ENCODE data around the gene BDKRB1.

BDKRB1 gene

DNA sequence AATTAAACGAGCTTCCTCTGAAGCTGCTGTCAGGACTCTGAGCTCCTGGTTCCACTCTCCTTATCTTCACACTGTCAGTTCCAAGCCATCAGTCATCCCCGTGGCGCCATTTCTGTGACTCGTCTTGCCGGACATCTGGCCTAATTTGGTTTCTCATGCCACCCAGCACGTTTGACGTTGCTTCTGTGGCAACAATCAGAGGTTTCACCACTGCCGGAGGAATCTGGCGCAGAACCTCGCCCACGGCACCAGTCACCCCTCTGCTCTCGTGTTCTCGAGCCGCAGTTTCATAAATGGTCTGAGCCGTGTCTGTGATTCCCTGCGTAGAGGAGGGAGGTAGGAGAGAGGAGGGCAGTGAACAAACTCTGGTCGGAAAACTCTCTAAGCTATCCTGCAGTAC, 29.7 kb downstream of the BDKRB1 start:
- TF ChIP-seq, protein P1, sequence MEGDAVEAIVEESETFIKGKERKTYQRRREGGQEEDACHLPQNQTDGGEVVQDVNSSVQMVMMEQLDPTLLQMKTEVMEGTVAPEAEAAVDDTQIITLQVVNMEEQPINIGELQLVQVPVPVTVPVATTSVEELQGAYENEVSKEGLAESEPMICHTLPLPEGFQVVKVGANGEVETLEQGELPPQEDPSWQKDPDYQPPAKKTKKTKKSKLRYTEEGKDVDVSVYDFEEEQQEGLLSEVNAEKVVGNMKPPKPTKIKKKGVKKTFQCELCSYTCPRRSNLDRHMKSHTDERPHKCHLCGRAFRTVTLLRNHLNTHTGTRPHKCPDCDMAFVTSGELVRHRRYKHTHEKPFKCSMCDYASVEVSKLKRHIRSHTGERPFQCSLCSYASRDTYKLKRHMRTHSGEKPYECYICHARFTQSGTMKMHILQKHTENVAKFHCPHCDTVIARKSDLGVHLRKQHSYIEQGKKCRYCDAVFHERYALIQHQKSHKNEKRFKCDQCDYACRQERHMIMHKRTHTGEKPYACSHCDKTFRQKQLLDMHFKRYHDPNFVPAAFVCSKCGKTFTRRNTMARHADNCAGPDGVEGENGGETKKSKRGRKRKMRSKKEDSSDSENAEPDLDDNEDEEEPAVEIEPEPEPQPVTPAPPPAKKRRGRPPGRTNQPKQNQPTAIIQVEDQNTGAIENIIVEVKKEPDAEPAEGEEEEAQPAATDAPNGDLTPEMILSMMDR (IDR thresholded peaks at IDR 0.05; ENCODE audit: control extremely low read depth, extremely low read depth, low read depth, missing control alignments), result no peak
- CTCF ChIA-PET, result interaction anchor here (1.0 to 4.5 kb wide), 5 partner anchors 10 to 185 kb away, joined by 3 to 32 read pairs (median 7); no protein-coding TSS in a partner anchor
- DNase-seq (ENCODE audit: extremely low spot score), result no peak
- POLR2A ChIA-PET, result no interaction called here

DNA sequence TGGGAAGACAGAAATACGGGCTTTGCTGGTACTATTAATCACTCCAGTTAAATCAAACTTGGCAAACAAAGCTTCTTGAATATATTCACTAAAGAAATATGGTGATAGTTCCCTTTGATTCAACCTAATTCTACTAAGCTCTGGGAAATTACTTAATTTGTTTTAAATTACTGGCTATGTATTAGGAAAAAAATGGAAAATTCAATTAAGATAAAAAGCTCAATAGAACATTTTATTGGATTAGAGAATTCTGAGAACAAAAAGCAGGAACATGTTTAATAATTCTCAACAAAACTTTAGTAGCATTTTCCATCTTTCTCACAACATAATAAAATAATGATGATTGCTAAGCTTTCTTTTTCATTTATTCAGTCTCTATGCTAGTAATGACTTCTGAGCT, 30.2 kb downstream of the BDKRB1 start:
- ChIA-PET CTCF (interaction anchor here (1.0 to 4.5 kb wide), 4 partner anchors 10 to 186 kb away, joined by 3 to 32 read pairs (median 10); no protein-coding TSS in a partner anchor), POLR2A (no interaction called here)
- TF ChIP-seq, protein P1 (IDR thresholded peaks at IDR 0.05; ENCODE audit: control extremely low read depth, extremely low read depth, low read depth, missing control alignments), result no peak
- DNase-seq (ENCODE audit: extremely low spot score), result no peak

DNA sequence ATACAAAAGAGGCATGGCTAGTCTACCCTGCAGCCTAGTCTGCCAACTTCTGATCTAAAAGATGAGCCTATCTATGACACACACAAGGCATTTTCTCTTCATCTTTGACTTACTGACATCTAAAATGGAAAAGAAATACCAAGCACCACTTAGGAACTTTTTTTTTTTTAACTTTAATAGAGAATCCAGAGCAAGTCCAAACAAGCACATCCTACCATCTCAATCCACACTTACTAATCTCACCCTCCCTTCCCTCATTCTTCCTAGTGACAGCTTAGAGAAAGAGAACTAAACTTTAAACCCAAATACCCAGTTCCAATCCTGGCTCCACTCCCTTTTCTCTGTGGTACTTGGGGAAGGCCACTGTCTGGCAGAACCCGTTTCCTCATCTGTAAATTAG, 31.8 kb downstream of the BDKRB1 start:
- CTCF ChIA-PET, result interaction anchor here (1.0 to 4.5 kb wide), 4 partner anchors 8 to 111 kb away, joined by 3 to 32 read pairs (median 10); no protein-coding TSS in a partner anchor
- POLR2A ChIA-PET, result no interaction called here
- DNase-seq (ENCODE audit: extremely low spot score), result no peak
- TF ChIP-seq, protein P1 (IDR thresholded peaks at IDR 0.05; ENCODE audit: control extremely low read depth, extremely low read depth, low read depth, missing control alignments), result no peak

DNA sequence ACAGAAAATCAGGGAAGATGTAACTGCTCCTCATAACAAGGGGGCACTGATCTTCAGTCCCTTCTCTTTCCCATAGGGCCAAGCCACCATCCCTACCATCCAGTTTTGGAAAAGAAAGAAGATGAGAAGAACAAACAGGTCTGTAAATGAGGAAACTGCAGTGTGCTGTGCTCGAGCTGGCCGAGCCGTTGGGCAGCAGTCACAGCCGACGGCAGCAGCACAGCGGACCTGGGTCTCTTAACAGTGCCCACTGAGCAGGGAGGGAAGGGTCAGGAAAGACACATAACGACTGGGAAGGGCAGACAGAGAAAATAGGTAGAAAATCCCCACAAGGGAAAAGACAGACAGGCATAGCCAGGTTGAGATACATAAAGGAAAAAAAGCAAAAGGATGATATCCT, 38.2 kb downstream of the BDKRB1 start:
- DNase-seq (ENCODE audit: extremely low spot score), result no peak
- TF ChIP-seq, protein P1 (IDR thresholded peaks at IDR 0.05; ENCODE audit: control extremely low read depth, extremely low read depth, low read depth, missing control alignments), result no peak
- ChIA-PET POLR2A (no interaction called here), CTCF (interaction anchor here (1.6 kb wide), 1 partner anchor 14 kb away, joined by 6 read pairs; no protein-coding TSS in a partner anchor)

DNA sequence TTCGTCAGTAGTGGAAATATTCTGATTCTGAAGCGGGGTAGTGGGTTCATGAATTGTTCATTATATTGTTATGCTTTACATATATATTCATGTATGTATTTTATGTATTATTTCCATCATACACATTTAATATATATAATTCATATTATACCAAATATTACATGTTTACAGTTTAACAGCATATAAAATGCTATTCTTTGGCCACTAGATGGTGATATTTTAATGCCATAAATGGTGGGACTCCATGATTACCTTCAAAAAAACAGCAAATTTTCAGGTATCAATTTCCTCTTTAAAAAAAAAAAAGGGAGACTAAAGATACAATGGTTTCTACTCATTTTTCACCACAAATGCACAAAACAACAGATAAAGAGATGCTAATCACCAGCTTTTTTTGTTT, 41.0 kb downstream of the BDKRB1 start:
- peak; percentile 26 for DNase-seq (ENCODE audit: extremely low spot score)
- ChIA-PET POLR2A (no interaction called here), CTCF (interaction anchor here (1.2 to 3.7 kb wide), 5 partner anchors 10 to 245 kb away, joined by 3 to 16 read pairs (median 4); no protein-coding TSS in a partner anchor)
- TF ChIP-seq, protein P1 (IDR thresholded peaks at IDR 0.05; ENCODE audit: control extremely low read depth, extremely low read depth, low read depth, missing control alignments), result peak; percentile 23

DNA sequence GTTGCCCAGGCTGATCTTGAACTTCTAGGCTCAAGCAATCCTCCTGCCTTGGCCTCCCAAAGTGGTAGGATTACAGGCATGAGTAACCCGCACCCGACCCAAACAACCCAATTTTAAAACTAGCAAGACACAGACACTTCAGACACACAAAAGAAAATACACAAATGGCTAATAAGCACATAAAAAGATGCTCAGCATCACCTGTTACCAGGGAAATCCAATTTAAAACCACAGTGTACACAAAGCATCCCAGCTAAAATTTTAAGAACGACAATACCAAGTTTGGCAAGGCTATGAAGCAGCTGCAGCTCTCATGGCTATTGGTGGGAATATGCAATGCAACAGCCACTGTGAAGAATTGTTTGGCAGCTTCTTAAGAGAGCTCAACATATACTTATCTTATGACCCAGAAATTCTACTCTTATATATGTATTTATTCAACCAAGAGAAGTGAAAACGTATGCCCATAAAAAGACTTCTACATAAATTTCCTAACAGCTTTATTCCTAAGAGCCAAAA, 42.0 kb downstream of the BDKRB1 start:
- ChIA-PET POLR2A (no interaction called here), CTCF (interaction anchor here (1.2 to 3.7 kb wide), 6 partner anchors 9 to 126 kb away, joined by 3 to 16 read pairs (median 5); no protein-coding TSS in a partner anchor)
- TF ChIP-seq, protein P1 (IDR thresholded peaks at IDR 0.05; ENCODE audit: control extremely low read depth, extremely low read depth, low read depth, missing control alignments), result no peak
- no peak for DNase-seq (ENCODE audit: extremely low spot score)

Data from GM10248 (cell line).